Measurements from ENCODE around the gene SEMA4D. TPM values are rescaled to one million over a fixed set of nuclear protein-coding genes. Genes with fewer than 3 reads are reported as not detected.

The SEMA4D gene, protein sequence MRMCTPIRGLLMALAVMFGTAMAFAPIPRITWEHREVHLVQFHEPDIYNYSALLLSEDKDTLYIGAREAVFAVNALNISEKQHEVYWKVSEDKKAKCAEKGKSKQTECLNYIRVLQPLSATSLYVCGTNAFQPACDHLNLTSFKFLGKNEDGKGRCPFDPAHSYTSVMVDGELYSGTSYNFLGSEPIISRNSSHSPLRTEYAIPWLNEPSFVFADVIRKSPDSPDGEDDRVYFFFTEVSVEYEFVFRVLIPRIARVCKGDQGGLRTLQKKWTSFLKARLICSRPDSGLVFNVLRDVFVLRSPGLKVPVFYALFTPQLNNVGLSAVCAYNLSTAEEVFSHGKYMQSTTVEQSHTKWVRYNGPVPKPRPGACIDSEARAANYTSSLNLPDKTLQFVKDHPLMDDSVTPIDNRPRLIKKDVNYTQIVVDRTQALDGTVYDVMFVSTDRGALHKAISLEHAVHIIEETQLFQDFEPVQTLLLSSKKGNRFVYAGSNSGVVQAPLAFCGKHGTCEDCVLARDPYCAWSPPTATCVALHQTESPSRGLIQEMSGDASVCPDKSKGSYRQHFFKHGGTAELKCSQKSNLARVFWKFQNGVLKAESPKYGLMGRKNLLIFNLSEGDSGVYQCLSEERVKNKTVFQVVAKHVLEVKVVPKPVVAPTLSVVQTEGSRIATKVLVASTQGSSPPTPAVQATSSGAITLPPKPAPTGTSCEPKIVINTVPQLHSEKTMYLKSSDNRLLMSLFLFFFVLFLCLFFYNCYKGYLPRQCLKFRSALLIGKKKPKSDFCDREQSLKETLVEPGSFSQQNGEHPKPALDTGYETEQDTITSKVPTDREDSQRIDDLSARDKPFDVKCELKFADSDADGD
- polyA plus RNA-seq (2013, experiment 1 of 2): 23.2 TPM
- polyA plus RNA-seq (2013, experiment 2 of 2): 24.3 TPM

- Histone ChIP-seq H2BK12ac (ENCODE audit: low read length) (no peak within 1 kb of the TSS), H3K79me1 (ENCODE audit: low read depth, low read length) (peaks cover 7% of the 10 kb centered on the region), H2AFZ (ENCODE audit: low read length) (peak within 1 kb of the TSS; percentile 90), H3K23ac (ENCODE audit: low read depth, low read length, poor library complexity) (no peak within 1 kb of the TSS), H3K27ac (replicated peaks; ENCODE audit: low read length) (no peak within 1 kb of the TSS), H2BK5ac (ENCODE audit: low read length) (peak within 1 kb of the TSS; percentile 45), H2BK15ac (ENCODE audit: low read length) (peak within 1 kb of the TSS; percentile 47), H4K8ac (ENCODE audit: low read depth, low read length) (peak within 1 kb of the TSS; percentile 20), H3K9ac (ENCODE audit: low read depth, low read length, poor library complexity) (peak within 1 kb of the TSS; percentile 89), H3K9me3 (replicated peaks in 1 of 2; ENCODE audit: control insufficient read depth in 2 of 2, insufficient read depth in 1 of 2, low read depth in 1 of 2, low read length in 2 of 2) (no peaks in the 10 kb centered on the region), H2BK120ac (ENCODE audit: low read depth, low read length) (no peak within 1 kb of the TSS), H3K27me3 (ENCODE audit: control insufficient read depth in 3 of 3, insufficient read depth in 3 of 3, low read depth in 1 of 3, low read length in 3 of 3) (peaks cover 0 to 60% (median 0%) of the 10 kb centered on the region in 3 experiments), H3K4me1 (ENCODE audit: control insufficient read depth in 2 of 2, insufficient read depth in 1 of 2, low read depth in 1 of 2, low read length in 2 of 2) (peaks cover 11 to 25% of the 10 kb centered on the region in 2 donors), H4K91ac (ENCODE audit: low read depth, low read length, poor library complexity) (no peak within 1 kb of the TSS), H3K4me3 (ENCODE audit: low read length in 2 of 2) (peak within 1 kb of the TSS; percentile 56 to 88), H2AK5ac (ENCODE audit: low read depth, low read length) (peak within 1 kb of the TSS; percentile 72), H3K4ac (ENCODE audit: low read length) (no peak within 1 kb of the TSS), H3K36me3 (replicated peaks in 1 of 2; ENCODE audit: control insufficient read depth in 2 of 2, insufficient read depth in 2 of 2, low read length in 2 of 2) (no peaks in the 10 kb centered on the region), H3K18ac (ENCODE audit: low read length) (peak within 1 kb of the TSS; percentile 82), H3K4me2 (ENCODE audit: insufficient read depth, low read length, poor library complexity, severe bottlenecking) (peak within 1 kb of the TSS; percentile 74), H3K14ac (ENCODE audit: low read length) (no peak within 1 kb of the TSS)
- WGBS, 2 donors (ENCODE audit: extremely low coverage in 2 of 2, insufficient read length in 2 of 2, insufficient replicate concordance in 1 of 2): 100% methylated on average over 1 of the region's 42 CpGs; no CpG with 5 or more reads in 1 of the 2 donors
- DNase-seq (ENCODE audit: low spot score): peak; percentile 54
Measured at GRCh38 chr9:89497978-89498851, at the start of gene SEMA4D. Gene SEMA4D, minus strand, starts transcription at chr9:89498113. Its CDS starts 92,657 bp downstream, at chr9:89405456.

DNA sequence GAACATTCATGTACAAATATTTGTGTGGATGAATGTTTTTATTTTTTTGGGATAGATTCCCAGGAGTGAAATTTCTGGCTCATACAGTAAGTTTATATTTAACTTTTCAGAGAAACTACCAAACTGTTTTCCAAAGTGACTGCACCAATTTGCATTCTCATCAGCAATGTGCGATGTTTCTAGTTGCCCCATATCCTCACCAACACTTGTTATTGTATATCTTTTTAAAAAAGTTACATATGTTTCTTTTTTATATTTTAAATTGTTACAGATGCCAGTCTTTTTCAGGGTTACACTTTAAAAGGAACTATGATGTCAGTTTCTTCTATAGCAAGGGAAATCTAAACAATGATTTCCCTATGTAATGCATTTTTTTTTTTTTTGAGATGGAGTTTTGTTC is 49.1 kb upstream of the SEMA4D start:
- peaks cover 2% of the 10 kb centered on the region for H3K79me1 ChIP-seq (ENCODE audit: low read depth, low read length)
- H2BK15ac ChIP-seq (ENCODE audit: low read length): no peak overlapping the region
- H4K91ac ChIP-seq (ENCODE audit: low read depth, low read length, poor library complexity): no peak overlapping the region
- no peaks in the 10 kb centered on the region for H3K4me1 ChIP-seq (ENCODE audit: control insufficient read depth in 2 of 2, insufficient read depth in 1 of 2, low read depth in 1 of 2, low read length in 2 of 2)
- no peak overlapping the region for H3K23ac ChIP-seq (ENCODE audit: low read depth, low read length, poor library complexity)
- H3K27me3 ChIP-seq (ENCODE audit: control insufficient read depth in 3 of 3, insufficient read depth in 3 of 3, low read depth in 1 of 3, low read length in 3 of 3): peaks cover 0 to 13% (median 0%) of the 10 kb centered on the region in 3 experiments
- H2AK5ac ChIP-seq (ENCODE audit: low read depth, low read length): no peak overlapping the region
- H3K4me3 ChIP-seq (ENCODE audit: low read length in 2 of 2): no peak overlapping the region
- H3K4me2 ChIP-seq (ENCODE audit: insufficient read depth, low read length, poor library complexity, severe bottlenecking): no peak overlapping the region
- H2AFZ ChIP-seq (ENCODE audit: low read length): no peak overlapping the region
- no peak overlapping the region for H3K27ac ChIP-seq (replicated peaks; ENCODE audit: low read length)
- no peak overlapping the region for H3K18ac ChIP-seq (ENCODE audit: low read length)
- no peaks in the 10 kb centered on the region for H3K36me3 ChIP-seq (replicated peaks in 1 of 2; ENCODE audit: control insufficient read depth in 2 of 2, insufficient read depth in 2 of 2, low read length in 2 of 2)
- H2BK5ac ChIP-seq (ENCODE audit: low read length): no peak overlapping the region
- no peak overlapping the region for H2BK120ac ChIP-seq (ENCODE audit: low read depth, low read length)
- no peak overlapping the region for H3K4ac ChIP-seq (ENCODE audit: low read length)
- no peak for DNase-seq (ENCODE audit: low spot score)
- H3K9ac ChIP-seq (ENCODE audit: low read depth, low read length, poor library complexity): no peak overlapping the region
- no CpG with 5 or more reads among the region's 1 CpG for WGBS, 2 donors (ENCODE audit: extremely low coverage in 2 of 2, insufficient read length in 2 of 2, insufficient replicate concordance in 1 of 2)
- peaks cover 2 to 8% of the 10 kb centered on the region in 2 donors for H3K9me3 ChIP-seq (replicated peaks in 1 of 2; ENCODE audit: control insufficient read depth in 2 of 2, insufficient read depth in 1 of 2, low read depth in 1 of 2, low read length in 2 of 2)
- H4K8ac ChIP-seq (ENCODE audit: low read depth, low read length): no peak overlapping the region
- no peak overlapping the region for H3K14ac ChIP-seq (ENCODE audit: low read length)
- H2BK12ac ChIP-seq (ENCODE audit: low read length): no peak overlapping the region

DNA sequence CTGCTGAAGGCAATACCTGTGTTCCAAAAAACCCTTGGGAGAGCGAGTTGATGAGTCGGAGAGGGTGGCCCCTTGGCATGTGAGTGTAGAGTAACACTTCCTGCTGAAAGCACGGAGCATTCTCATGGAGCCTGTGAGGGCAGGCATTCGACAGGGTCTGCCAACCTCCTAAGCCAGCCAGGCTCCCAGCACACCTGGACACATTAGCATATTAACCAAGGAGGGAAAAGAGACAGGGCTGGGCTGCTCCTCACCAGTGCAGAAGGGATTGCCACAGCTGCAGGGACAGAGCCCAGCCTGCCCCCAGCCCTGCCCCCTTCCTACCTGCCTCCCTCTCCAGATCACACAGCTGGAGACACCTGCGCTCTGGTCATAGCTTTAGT is 46.4 kb upstream of the SEMA4D start:
- H3K9ac ChIP-seq (ENCODE audit: low read depth, low read length, poor library complexity): no peak overlapping the region
- peaks cover 5 to 8% of the 10 kb centered on the region in 2 donors for H3K9me3 ChIP-seq (replicated peaks in 1 of 2; ENCODE audit: control insufficient read depth in 2 of 2, insufficient read depth in 1 of 2, low read depth in 1 of 2, low read length in 2 of 2)
- no peak overlapping the region for H3K27ac ChIP-seq (replicated peaks; ENCODE audit: low read length)
- no peaks in the 10 kb centered on the region for H3K4me1 ChIP-seq (ENCODE audit: control insufficient read depth in 2 of 2, insufficient read depth in 1 of 2, low read depth in 1 of 2, low read length in 2 of 2)
- H3K79me1 ChIP-seq (ENCODE audit: low read depth, low read length): peaks cover 4% of the 10 kb centered on the region
- H4K8ac ChIP-seq (ENCODE audit: low read depth, low read length): no peak overlapping the region
- no peak overlapping the region for H3K4me2 ChIP-seq (ENCODE audit: insufficient read depth, low read length, poor library complexity, severe bottlenecking)
- H2BK15ac ChIP-seq (ENCODE audit: low read length): no peak overlapping the region
- H2AK5ac ChIP-seq (ENCODE audit: low read depth, low read length): no peak overlapping the region
- WGBS, 2 donors (ENCODE audit: extremely low coverage in 2 of 2, insufficient read length in 2 of 2, insufficient replicate concordance in 1 of 2): no CpG with 5 or more reads among the region's 5 CpGs
- no peak overlapping the region for H2BK5ac ChIP-seq (ENCODE audit: low read length)
- DNase-seq (ENCODE audit: low spot score): no peak
- H3K4me3 ChIP-seq (ENCODE audit: low read length in 2 of 2): no peak overlapping the region
- H2BK12ac ChIP-seq (ENCODE audit: low read length): no peak overlapping the region
- H3K27me3 ChIP-seq (ENCODE audit: control insufficient read depth in 3 of 3, insufficient read depth in 3 of 3, low read depth in 1 of 3, low read length in 3 of 3): peaks cover 0 to 28% (median 0%) of the 10 kb centered on the region in 3 experiments
- H2AFZ ChIP-seq (ENCODE audit: low read length): no peak overlapping the region
- H3K36me3 ChIP-seq (replicated peaks in 1 of 2; ENCODE audit: control insufficient read depth in 2 of 2, insufficient read depth in 2 of 2, low read length in 2 of 2): no peaks in the 10 kb centered on the region
- no peak overlapping the region for H4K91ac ChIP-seq (ENCODE audit: low read depth, low read length, poor library complexity)
- H3K14ac ChIP-seq (ENCODE audit: low read length): no peak overlapping the region
- no peak overlapping the region for H2BK120ac ChIP-seq (ENCODE audit: low read depth, low read length)
- peak overlapping the region; percentile 44 for H3K18ac ChIP-seq (ENCODE audit: low read length)
- H3K4ac ChIP-seq (ENCODE audit: low read length): no peak overlapping the region
- H3K23ac ChIP-seq (ENCODE audit: low read depth, low read length, poor library complexity): no peak overlapping the region

All from neuronal stem cell (in vitro differentiated cells).